Measurements from ENCODE around the gene VPS36. TPM values are rescaled to one million over a fixed set of nuclear protein-coding genes. Genes with fewer than 3 reads are reported as not detected.

The VPS36 gene
- total and polyA plus RNA-seq, 2 donors from 2014 or later, result 19.2 to 48.9 TPM

DNA sequence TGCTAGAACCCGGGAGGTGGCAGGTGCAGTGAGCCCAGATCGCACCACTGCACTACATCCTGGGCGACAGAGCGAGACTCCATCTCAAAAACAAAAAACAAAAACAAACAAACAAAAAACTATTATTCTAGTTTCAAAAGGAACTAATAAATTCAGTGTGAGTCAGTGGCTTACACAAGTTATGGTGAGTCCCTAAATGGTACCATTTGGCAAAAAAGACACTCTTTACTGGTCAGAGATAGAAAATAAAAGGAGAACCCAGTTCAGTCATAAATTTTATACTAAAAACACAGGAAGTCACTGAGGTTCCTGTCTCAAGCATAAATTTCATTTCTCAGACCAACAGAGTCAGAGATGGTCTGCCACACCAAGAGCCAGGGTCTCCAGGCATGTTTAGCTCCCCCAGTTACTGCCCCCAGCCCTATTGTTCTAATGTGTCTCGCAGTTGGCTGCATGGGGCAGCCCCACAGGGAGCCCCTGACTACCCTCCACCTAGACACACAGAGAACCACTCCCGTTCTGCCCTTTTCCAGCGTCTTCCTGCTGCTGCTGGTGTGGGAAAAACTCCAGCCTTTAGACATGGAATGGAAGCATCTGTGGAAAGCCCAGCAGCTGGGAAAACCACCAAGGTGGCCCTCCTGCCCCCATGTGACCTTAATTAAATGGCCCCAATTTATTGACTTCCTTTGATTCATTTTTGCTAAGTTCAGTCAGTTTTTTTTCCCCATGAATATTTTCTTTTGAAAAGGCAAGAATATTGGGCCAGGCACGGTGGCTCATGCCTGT, 56.7 kb downstream of the VPS36 start:
- H3K36me3 ChIP-seq (ENCODE audit: control insufficient read depth in 2 of 3, insufficient read depth in 3 of 3, low read length in 3 of 3), result no peaks in the 10 kb centered on the region
- DNase-seq (no peak), FAIRE-seq (no peak)
- no peak overlapping the region for H3K4me3 ChIP-seq (ENCODE audit: low read length in 3 of 3)
- TF ChIP-seq, protein P1, sequence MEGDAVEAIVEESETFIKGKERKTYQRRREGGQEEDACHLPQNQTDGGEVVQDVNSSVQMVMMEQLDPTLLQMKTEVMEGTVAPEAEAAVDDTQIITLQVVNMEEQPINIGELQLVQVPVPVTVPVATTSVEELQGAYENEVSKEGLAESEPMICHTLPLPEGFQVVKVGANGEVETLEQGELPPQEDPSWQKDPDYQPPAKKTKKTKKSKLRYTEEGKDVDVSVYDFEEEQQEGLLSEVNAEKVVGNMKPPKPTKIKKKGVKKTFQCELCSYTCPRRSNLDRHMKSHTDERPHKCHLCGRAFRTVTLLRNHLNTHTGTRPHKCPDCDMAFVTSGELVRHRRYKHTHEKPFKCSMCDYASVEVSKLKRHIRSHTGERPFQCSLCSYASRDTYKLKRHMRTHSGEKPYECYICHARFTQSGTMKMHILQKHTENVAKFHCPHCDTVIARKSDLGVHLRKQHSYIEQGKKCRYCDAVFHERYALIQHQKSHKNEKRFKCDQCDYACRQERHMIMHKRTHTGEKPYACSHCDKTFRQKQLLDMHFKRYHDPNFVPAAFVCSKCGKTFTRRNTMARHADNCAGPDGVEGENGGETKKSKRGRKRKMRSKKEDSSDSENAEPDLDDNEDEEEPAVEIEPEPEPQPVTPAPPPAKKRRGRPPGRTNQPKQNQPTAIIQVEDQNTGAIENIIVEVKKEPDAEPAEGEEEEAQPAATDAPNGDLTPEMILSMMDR (IDR thresholded peaks at IDR 0.05; ENCODE audit: borderline replicate concordance, extremely low read depth, insufficient read depth), result no peak
- intact Hi-C loops (cut with DNase I), result no loop called here
- no peaks in the 10 kb centered on the region for H3K27me3 ChIP-seq (ENCODE audit: control insufficient read depth, insufficient read depth, low read length)
- no peaks in the 10 kb centered on the region for H3K9me3 ChIP-seq (ENCODE audit: control insufficient read depth in 2 of 3, insufficient read depth in 1 of 3, low read length in 3 of 3)
- no peak overlapping the region for H3K9ac ChIP-seq (ENCODE audit: low read length in 3 of 3)
- H3K27ac ChIP-seq (ENCODE audit: low read depth in 2 of 2, low read length in 2 of 2), result peak overlapping the region in 1 of 2 donors; percentile 43
- no peaks in the 10 kb centered on the region for H3K4me1 ChIP-seq (ENCODE audit: control insufficient read depth in 2 of 3, insufficient read depth in 2 of 3, low read depth in 1 of 3, low read length in 3 of 3)

DNA sequence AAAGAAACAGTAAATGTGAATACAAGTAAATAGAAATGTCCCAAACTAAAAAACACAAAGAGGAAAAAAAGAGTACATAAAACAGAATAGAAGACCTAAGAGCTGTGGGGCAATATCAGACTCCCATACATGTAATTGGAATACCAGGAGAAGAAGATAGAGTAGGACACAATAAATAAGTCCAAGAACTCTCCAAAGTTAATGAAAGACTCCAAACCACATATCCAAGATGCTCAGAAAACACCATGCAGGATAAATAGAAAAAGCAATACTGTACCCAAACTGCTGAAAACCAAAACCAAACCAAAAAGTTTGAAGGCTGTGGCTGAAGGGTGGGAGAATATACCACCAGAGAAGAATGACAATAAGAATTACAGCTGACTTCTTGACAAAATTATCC, 62.7 kb downstream of the VPS36 start:
- DNase-seq (no peak), FAIRE-seq (no peak)
- Histone ChIP-seq H3K4me3 (ENCODE audit: low read length in 3 of 3) (no peak overlapping the region), H3K9ac (ENCODE audit: low read length in 3 of 3) (no peak overlapping the region), H3K27me3 (ENCODE audit: control insufficient read depth, insufficient read depth, low read length) (no peaks in the 10 kb centered on the region), H3K9me3 (ENCODE audit: control insufficient read depth in 2 of 3, insufficient read depth in 1 of 3, low read length in 3 of 3) (no peaks in the 10 kb centered on the region), H3K4me1 (ENCODE audit: control insufficient read depth in 2 of 3, insufficient read depth in 2 of 3, low read depth in 1 of 3, low read length in 3 of 3) (no peaks in the 10 kb centered on the region), H3K27ac (ENCODE audit: low read depth in 2 of 2, low read length in 2 of 2) (no peak overlapping the region), H3K36me3 (ENCODE audit: control insufficient read depth in 2 of 3, insufficient read depth in 3 of 3, low read length in 3 of 3) (no peaks in the 10 kb centered on the region)
- intact Hi-C loops (cut with DNase I), result no loop called here
- TF ChIP-seq, protein P1 (IDR thresholded peaks at IDR 0.05; ENCODE audit: borderline replicate concordance, extremely low read depth, insufficient read depth), result no peak

DNA sequence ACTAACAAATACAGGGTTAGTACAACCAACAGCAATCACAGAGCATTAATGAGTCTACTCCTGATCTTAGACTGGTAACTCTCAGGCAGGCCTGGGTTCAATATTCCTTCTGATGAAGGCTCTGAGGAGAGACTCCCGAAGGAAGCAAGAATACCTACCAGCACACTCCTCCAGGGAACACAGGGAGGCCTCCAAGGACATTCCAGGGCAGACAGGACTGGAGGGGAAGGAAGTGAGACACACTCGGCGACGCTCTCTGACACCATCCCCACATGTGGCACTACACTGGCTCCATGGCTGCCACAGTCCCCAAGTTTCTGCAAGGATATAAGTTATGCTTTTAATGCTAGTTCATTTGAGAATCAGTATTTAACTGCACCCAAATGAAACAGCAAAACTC, 64.6 kb downstream of the VPS36 start:
- no peaks in the 10 kb centered on the region for H3K27me3 ChIP-seq (ENCODE audit: control insufficient read depth, insufficient read depth, low read length)
- TF ChIP-seq, protein P1 (IDR thresholded peaks at IDR 0.05; ENCODE audit: borderline replicate concordance, extremely low read depth, insufficient read depth), result no peak
- FAIRE-seq, result no peak
- no peaks in the 10 kb centered on the region for H3K9me3 ChIP-seq (ENCODE audit: control insufficient read depth in 2 of 3, insufficient read depth in 1 of 3, low read length in 3 of 3)
- intact Hi-C loops (cut with DNase I), result no loop called here
- no peak overlapping the region for H3K27ac ChIP-seq (ENCODE audit: low read depth in 2 of 2, low read length in 2 of 2)
- no peak overlapping the region for H3K9ac ChIP-seq (ENCODE audit: low read length in 3 of 3)
- H3K4me3 ChIP-seq (ENCODE audit: low read length in 3 of 3), result no peak overlapping the region
- no peaks in the 10 kb centered on the region for H3K4me1 ChIP-seq (ENCODE audit: control insufficient read depth in 2 of 3, insufficient read depth in 2 of 3, low read depth in 1 of 3, low read length in 3 of 3)
- DNase-seq, result no peak
- H3K36me3 ChIP-seq (ENCODE audit: control insufficient read depth in 2 of 3, insufficient read depth in 3 of 3, low read length in 3 of 3), result no peaks in the 10 kb centered on the region
